Activated T-cell treated with anti-CD3 and anti-CD28 coated beads, Interleukin-2, amount 50 U/mL, for 24 hours (primary cell): ENCODE results near the gene FAM78A.
A peak's percentile ranks its signal among the peaks of the same experiment; 100 is the strongest.
"Not testable (repeated sequence)": the region's sequence is repeated elsewhere in the genome, so short reads cannot be mapped to it uniquely, and the experiment has no call there.

ENCODE experiments used
- DNase-seq: peaks from one replicate; pipeline ENCODE4 v3.0.0-alpha.2; 2020
- H3K27ac Mint-ChIP-seq: 2 replicates; pipeline ENCODE4 v1.8.0; 2020; ENCODE audit warnings: mild to moderate bottlenecking, mixed read lengths
- H3K27me3 Mint-ChIP-seq: 2 replicates; pipeline ENCODE4 v1.8.0; 2020; ENCODE audit warnings: mixed read lengths
- H3K36me3 Mint-ChIP-seq: 2 replicates; pipeline ENCODE4 v1.8.0; 2020; ENCODE audit warnings: low read depth, mixed read lengths
- H3K4me1 Mint-ChIP-seq: 2 replicates; pipeline ENCODE4 v1.8.0; 2020; ENCODE audit warnings: low read depth, mixed read lengths
- H3K4me3 Mint-ChIP-seq: 2 replicates; pipeline ENCODE4 v1.8.0; 2020; ENCODE audit warnings: mild to moderate bottlenecking, moderate library complexity, mixed read lengths
- H3K9me3 Mint-ChIP-seq: 2 replicates; pipeline ENCODE4 v1.8.0; 2020; ENCODE audit warnings: mixed read lengths

The FAM78A gene

GRCh38 chr9:131266266-131267229 lies 9.8 kb downstream of the FAM78A start:
- Mint-ChIP-seq H3K9me3 (no peaks in the 10 kb centered on the region), H3K36me3 (peaks cover 67% of the 10 kb centered on the region)

GRCh38 chr9:131264231-131264630 lies 12.1 kb downstream of the FAM78A start:
- Mint-ChIP-seq H3K4me1 (peaks cover 76% of the 10 kb centered on the region), H3K9me3 (no peaks in the 10 kb centered on the region), H3K27ac (peak overlapping the region; percentile 96), H3K4me3 (peak overlapping the region; percentile 59), H3K36me3 (peaks cover 78% of the 10 kb centered on the region), H3K27me3 (no peaks in the 10 kb centered on the region)
- peak; percentile 64 for DNase-seq

More at GRCh38 chr9:131266266-131267229, 9.8 kb downstream of the FAM78A start:
- Mint-ChIP-seq H3K27ac (peak overlapping the region; percentile 96), H3K4me3 (peak overlapping the region; percentile 72), H3K27me3 (no peaks in the 10 kb centered on the region), H3K4me1 (peaks cover 84% of the 10 kb centered on the region)
- peak; percentile 71 for DNase-seq

GRCh38 chr9:131263701-131264100 lies 12.6 kb downstream of the FAM78A start:
- no peaks in the 10 kb centered on the region for H3K9me3 Mint-ChIP-seq
- peaks cover 74% of the 10 kb centered on the region for H3K4me1 Mint-ChIP-seq

GRCh38 chr9:131263033-131263343 lies 13.3 kb downstream of the FAM78A start:
- not testable (repeated sequence) for H3K27me3 Mint-ChIP-seq, H3K9me3 Mint-ChIP-seq, DNase-seq
- H3K27ac Mint-ChIP-seq = peak overlapping the region; percentile 84
- H3K4me1 Mint-ChIP-seq = peaks cover 72% of the 10 kb centered on the region
- H3K36me3 Mint-ChIP-seq = peaks cover 83% of the 10 kb centered on the region
- peak overlapping the region; percentile 15 for H3K4me3 Mint-ChIP-seq

More at GRCh38 chr9:131263701-131264100, 12.6 kb downstream of the FAM78A start:
- H3K27me3 Mint-ChIP-seq = no peaks in the 10 kb centered on the region
- peaks cover 80% of the 10 kb centered on the region for H3K36me3 Mint-ChIP-seq
- H3K27ac Mint-ChIP-seq = peak overlapping the region; percentile 96
- H3K4me3 Mint-ChIP-seq = peak overlapping the region; percentile 59
- no peak for DNase-seq

GRCh38 chr9:131262327-131263032 lies 13.8 kb downstream of the FAM78A start:
- peaks cover 74% of the 10 kb centered on the region for H3K4me1 Mint-ChIP-seq
- H3K27ac Mint-ChIP-seq = peak overlapping the region; percentile 84
- peaks cover 87% of the 10 kb centered on the region for H3K36me3 Mint-ChIP-seq
- no peaks in the 10 kb centered on the region for H3K27me3 Mint-ChIP-seq
- DNase-seq = no peak
- H3K4me3 Mint-ChIP-seq = peak overlapping the region; percentile 15
- H3K9me3 Mint-ChIP-seq = no peaks in the 10 kb centered on the region

GRCh38 chr9:131260751-131261452 lies 15.4 kb downstream of the FAM78A start:
- no peak for DNase-seq
- H3K4me3 Mint-ChIP-seq = no peak overlapping the region
- H3K27me3 Mint-ChIP-seq = no peaks in the 10 kb centered on the region
- no peaks in the 10 kb centered on the region for H3K9me3 Mint-ChIP-seq
- peaks cover 79% of the 10 kb centered on the region for H3K36me3 Mint-ChIP-seq
- H3K4me1 Mint-ChIP-seq = peaks cover 72% of the 10 kb centered on the region
- peak overlapping the region; percentile 79 for H3K27ac Mint-ChIP-seq

- Mint-ChIP-seq H3K9me3 (no peaks in the 10 kb centered on the region), H3K27ac (peak overlapping the region; percentile 79), H3K36me3 (peaks cover 76% of the 10 kb centered on the region), H3K4me1 (peaks cover 69% of the 10 kb centered on the region), H3K27me3 (no peaks in the 10 kb centered on the region), H3K4me3 (no peak overlapping the region)
- DNase-seq = no peak
These were observed 16.3 kb downstream of the FAM78A start for GRCh38 chr9:131259916-131260597.

GRCh38 chr9:131259432-131259898 lies 16.8 kb downstream of the FAM78A start:
- Mint-ChIP-seq H3K4me1 (peaks cover 67% of the 10 kb centered on the region), H3K9me3 (no peaks in the 10 kb centered on the region), H3K27ac (peak overlapping the region; percentile 61), H3K36me3 (peaks cover 72% of the 10 kb centered on the region), H3K27me3 (no peaks in the 10 kb centered on the region), H3K4me3 (no peak overlapping the region)
- DNase-seq = no peak

- peaks cover 67% of the 10 kb centered on the region for H3K4me1 Mint-ChIP-seq
- no peak overlapping the region for H3K4me3 Mint-ChIP-seq
- H3K36me3 Mint-ChIP-seq = peaks cover 66% of the 10 kb centered on the region
- no peaks in the 10 kb centered on the region for H3K27me3 Mint-ChIP-seq
- H3K9me3 Mint-ChIP-seq = no peaks in the 10 kb centered on the region
- no peak for DNase-seq
- peak overlapping the region; percentile 50 for H3K27ac Mint-ChIP-seq
These were observed 17.4 kb downstream of the FAM78A start for GRCh38 chr9:131258698-131259431.

- H3K27me3 Mint-ChIP-seq = no peaks in the 10 kb centered on the region
- H3K9me3 Mint-ChIP-seq = no peaks in the 10 kb centered on the region
- peaks cover 61% of the 10 kb centered on the region for H3K36me3 Mint-ChIP-seq
- H3K4me3 Mint-ChIP-seq = no peak overlapping the region
- DNase-seq = no peak
- H3K27ac Mint-ChIP-seq = peak overlapping the region; percentile 97
- H3K4me1 Mint-ChIP-seq = peaks cover 69% of the 10 kb centered on the region
These were observed 18.1 kb downstream of the FAM78A start for GRCh38 chr9:131258186-131258585.

GRCh38 chr9:131257266-131258025 lies 18.9 kb downstream of the FAM78A start:
- peaks cover 67% of the 10 kb centered on the region for H3K4me1 Mint-ChIP-seq
- H3K9me3 Mint-ChIP-seq = no peaks in the 10 kb centered on the region
- DNase-seq = no peak
- H3K27me3 Mint-ChIP-seq = no peaks in the 10 kb centered on the region
- peaks cover 53% of the 10 kb centered on the region for H3K36me3 Mint-ChIP-seq
- peak overlapping the region; percentile 84 for H3K4me3 Mint-ChIP-seq
- peak overlapping the region; percentile 97 for H3K27ac Mint-ChIP-seq

GRCh38 chr9:131255676-131256197 lies 20.6 kb downstream of the FAM78A start:
- H3K27ac Mint-ChIP-seq = peak overlapping the region; percentile 97
- peaks cover 66% of the 10 kb centered on the region for H3K4me1 Mint-ChIP-seq
- H3K4me3 Mint-ChIP-seq = peak overlapping the region; percentile 84
- no peaks in the 10 kb centered on the region for H3K9me3 Mint-ChIP-seq
- DNase-seq = no peak
- H3K27me3 Mint-ChIP-seq = no peaks in the 10 kb centered on the region
- peaks cover 36% of the 10 kb centered on the region for H3K36me3 Mint-ChIP-seq

- no peak for DNase-seq
- H3K36me3 Mint-ChIP-seq = peaks cover 25% of the 10 kb centered on the region
- H3K27me3 Mint-ChIP-seq = no peaks in the 10 kb centered on the region
- peak overlapping the region; percentile 67 for H3K27ac Mint-ChIP-seq
- H3K4me1 Mint-ChIP-seq = peaks cover 59% of the 10 kb centered on the region
- H3K4me3 Mint-ChIP-seq = no peak overlapping the region
- no peaks in the 10 kb centered on the region for H3K9me3 Mint-ChIP-seq
These were observed 21.7 kb downstream of the FAM78A start for GRCh38 chr9:131254626-131255025.
